Tibial nerve (tissue), 4 donors: ENCODE data around the gene DDX60. TPM values are rescaled to one million over a fixed set of nuclear protein-coding genes. Genes with fewer than 3 reads are reported as not detected.

Source experiments
- DNase-seq, 2 donors: peaks; one replicate each; pipeline ENCODE4 v3.0.0-alpha.2; 2019; ENCODE audit warnings: low spot score in 2 of 2
- H3K27ac ChIP-seq, 4 donors: fragments of 200-600 bp; sonication (generic) in 3 of 4; one replicate each; pipeline ENCODE4 v1.5.1; 2017 to 2019; ENCODE audit warnings: mild to moderate bottlenecking in 1 of 4
- H3K27me3 ChIP-seq, 2 donors: fragments of 200-600 bp; sonication (generic) in 1 of 2; one replicate each; pipeline versions ENCODE4 v1.5.1 to v1.6.0; 2017 to 2019
- H3K36me3 ChIP-seq, 3 donors: fragments of 200-600 bp; sonication (generic); one replicate each; pipeline ENCODE4 v1.5.1; 2018 to 2019
- H3K4me1 ChIP-seq, 4 donors: fragments of 200-600 bp; sonication (generic) in 3 of 4; one replicate each; pipeline ENCODE4 v1.5.1; 2017 to 2019
- H3K4me3 ChIP-seq, 4 donors: fragments of 200-600 bp; sonication (generic) in 3 of 4; one replicate each; pipeline ENCODE4 v1.5.1; 2017 to 2019; ENCODE audit warnings: mild to moderate bottlenecking in 1 of 4, moderate library complexity in 1 of 4
- H3K9me3 ChIP-seq, 4 donors: fragments of 200-600 bp; sonication (generic) in 3 of 4; one replicate each; pipeline ENCODE4 v1.5.1; 2017 to 2019
- CTCF ChIP-seq, 5 experiments: fragments of 200-600 bp in 3 of 5; fragments of 450-650 bp in 2 of 5; sonication (generic) in 3 of 5; IDR thresholded peaks; one replicate each; pipeline ENCODE4 v1.5.1; 2016 to 2019; ENCODE audit warnings: antibody characterized with exemption in 5 of 5, mild to moderate bottlenecking in 3 of 5, moderate library complexity in 2 of 5
- EP300 ChIP-seq, 2 donors: sonication (generic); formaldehyde crosslinking; IDR thresholded peaks; one replicate each; pipeline ENCODE4 v1.6.1; 2017; ENCODE audit warnings: antibody characterized with exemption in 2 of 2, mild to moderate bottlenecking in 1 of 2
- POLR2A ChIP-seq, 2 donors: fragments of 450-650 bp; IDR thresholded peaks; one replicate each; pipeline ENCODE4 v1.6.1; 2017; ENCODE audit warnings: antibody characterized with exemption in 2 of 2, mild to moderate bottlenecking in 2 of 2, moderate library complexity in 2 of 2
- WGBS, 2 donors: methylation state at CpG; one replicate each; pipeline ENCODE4 v1.1.5; 2018; 5-methylcytosine and 5-hydroxymethylcytosine counted together
- total RNA-seq, 4 donors: library from RNA; depleted of rRNA; stranded (reverse); fragments of >200 nt; gene quantifications; one replicate each; pipeline ENCODE4 v1.1.0, GENCODE V29; 2016

Gene DDX60
- total RNA-seq: 10 to 100 TPM in 3 of 4 donors, 1 to 10 TPM in 1; 9.9 to 33.9 (median 20.6) TPM

- 0% methylated on average over 37 of the region's 38 CpGs for WGBS, 2 donors
Observed at GRCh38 chr4:168318266-168318895, at the start of gene DDX60. DDX60 (minus strand) TSS chr4:168318752; CDS start chr4:168311259, 7,493 bp downstream.

GRCh38 chr4:168367065-168367464, 48.5 kb upstream of the DDX60 start:
- Histone ChIP-seq H3K4me3 (no peak overlapping the region), H3K27me3 (no peaks in the 10 kb centered on the region), H3K9me3 (peaks cover 0 to 13% (median 2%) of the 10 kb centered on the region in 4 donors), H3K27ac (no peak overlapping the region), H3K36me3 (peaks cover 0 to 76% (median 3%) of the 10 kb centered on the region in 3 donors), H3K4me1 (no peaks in the 10 kb centered on the region)
- DNase-seq: no peak
- TF ChIP-seq EP300 (IDR thresholded peaks at IDR 0.05) (no peak), CTCF (IDR thresholded peaks at IDR 0.05) (no peak), POLR2A (IDR thresholded peaks at IDR 0.05) (no peak)
- WGBS, 2 donors: 86% methylated on average over 3 of the region's 3 CpGs

More at GRCh38 chr4:168318266-168318895, at the start of gene DDX60:
- Histone ChIP-seq H3K4me3 (peak within 1 kb of the TSS; percentile 71 to 94 (median 85)), H3K9me3 (no peaks in the 10 kb centered on the region), H3K4me1 (peaks cover 0 to 27% (median 4%) of the 10 kb centered on the region in 4 donors), H3K27ac (peak within 1 kb of the TSS; percentile 93 to 97 (median 96)), H3K27me3 (no peaks in the 10 kb centered on the region), H3K36me3 (peaks cover 0 to 7% (median 0%) of the 10 kb centered on the region in 3 donors)
- TF ChIP-seq EP300 (IDR thresholded peaks at IDR 0.05) (peak in 1 of 2 donors; percentile 84), CTCF (IDR thresholded peaks at IDR 0.05) (peak; percentile 22 to 70 (median 37)), POLR2A (IDR thresholded peaks at IDR 0.05) (no peak)
- peak; percentile 26 to 74 for DNase-seq

GRCh38 chr4:168362025-168362401, 43.5 kb upstream of the DDX60 start:
- Histone ChIP-seq H3K27me3 (no peaks in the 10 kb centered on the region), H3K27ac (no peak overlapping the region), H3K4me1 (no peaks in the 10 kb centered on the region), H3K36me3 (peaks cover 0 to 83% (median 6%) of the 10 kb centered on the region in 3 donors), H3K9me3 (peaks cover 0 to 8% (median 2%) of the 10 kb centered on the region in 4 donors), H3K4me3 (no peak overlapping the region)
- no peak for DNase-seq
- 73 to 79% methylated on average over 4 of the region's 4 CpGs for WGBS, 2 donors
- no peak for TF ChIP-seq POLR2A (IDR thresholded peaks at IDR 0.05)
- no peak for TF ChIP-seq EP300 (IDR thresholded peaks at IDR 0.05)
- no peak for TF ChIP-seq CTCF (IDR thresholded peaks at IDR 0.05)

GRCh38 chr4:168361365-168362024, 42.9 kb upstream of the DDX60 start:
- Histone ChIP-seq H3K4me3 (no peak overlapping the region), H3K4me1 (no peaks in the 10 kb centered on the region), H3K27me3 (no peaks in the 10 kb centered on the region), H3K36me3 (peaks cover 0 to 87% (median 6%) of the 10 kb centered on the region in 3 donors), H3K9me3 (peaks cover 0 to 8% (median 1%) of the 10 kb centered on the region in 4 donors), H3K27ac (no peak overlapping the region)
- no peak for TF ChIP-seq EP300 (IDR thresholded peaks at IDR 0.05)
- TF ChIP-seq CTCF (IDR thresholded peaks at IDR 0.05): no peak
- no peak for TF ChIP-seq POLR2A (IDR thresholded peaks at IDR 0.05)
- no peak for DNase-seq
- 74 to 87% methylated on average over 2 of the region's 2 CpGs for WGBS, 2 donors

GRCh38 chr4:168360271-168360670, 41.7 kb upstream of the DDX60 start:
- Histone ChIP-seq H3K4me1 (no peaks in the 10 kb centered on the region), H3K27me3 (no peaks in the 10 kb centered on the region), H3K9me3 (no peaks in the 10 kb centered on the region), H3K36me3 (peaks cover 0 to 90% (median 6%) of the 10 kb centered on the region in 3 donors), H3K4me3 (no peak overlapping the region), H3K27ac (no peak overlapping the region)
- TF ChIP-seq POLR2A (IDR thresholded peaks at IDR 0.05) (no peak), CTCF (IDR thresholded peaks at IDR 0.05) (no peak), EP300 (IDR thresholded peaks at IDR 0.05) (no peak)
- no peak for DNase-seq
- 78 to 89% methylated on average over 2 of the region's 2 CpGs for WGBS, 2 donors
